ENCODE data around the gene NEGR1. TPM values are rescaled to one million over a fixed set of nuclear protein-coding genes. Genes with fewer than 3 reads are reported as not detected.

Gene NEGR1
- total and polyA plus RNA-seq, 9 donors: 4.7 to 15.1 (median 9.1) TPM

GRCh38 chr1:71522721-71523120 lies 759.6 kb downstream of the NEGR1 start:
- H3K4me1 ChIP-seq (ENCODE audit: insufficient read depth): no peaks in the 10 kb centered on the region
- no peak overlapping the region for H3K4me3 ChIP-seq
- no peak overlapping the region for H3K27ac ChIP-seq
- H3K9me3 ChIP-seq: no peaks in the 10 kb centered on the region
- H3K27me3 ChIP-seq: no peaks in the 10 kb centered on the region
- TF ChIP-seq EP300 (IDR thresholded peaks at IDR 0.05) (no peak), CTCF (IDR thresholded peaks at IDR 0.05) (no peak), POLR2A (IDR thresholded peaks at IDR 0.05) (no peak)
- intact Hi-C loops (cut with DNase I): loop anchor here in 1 of 4 donors (10.0 kb wide), 1 partner anchor 428 kb away; no protein-coding TSS in a partner anchor
- no peaks in the 10 kb centered on the region for H3K36me3 ChIP-seq
- DNase-seq: no peak
- WGBS, 3 donors: 78 to 83% (median 78%) methylated on average over 3 of the region's 3 CpGs

- H3K36me3 ChIP-seq: no peaks in the 10 kb centered on the region
- 86 to 95% (median 91%) methylated on average over 1 of the region's 1 CpG for WGBS, 3 donors
- H3K27ac ChIP-seq: no peak overlapping the region
- TF ChIP-seq CTCF (IDR thresholded peaks at IDR 0.05): peak in 1 of 3 donors; percentile 55
- TF ChIP-seq EP300 (IDR thresholded peaks at IDR 0.05): no peak
- peak; percentile 19 to 53 (median 49) for DNase-seq
- no peaks in the 10 kb centered on the region for H3K9me3 ChIP-seq
- H3K27me3 ChIP-seq: no peaks in the 10 kb centered on the region
- intact Hi-C loops (cut with DNase I): loop anchor here in 1 of 4 donors (10.0 kb wide), 1 partner anchor 427 kb away; no protein-coding TSS in a partner anchor
- H3K4me1 ChIP-seq (ENCODE audit: insufficient read depth): no peaks in the 10 kb centered on the region
- no peak overlapping the region for H3K4me3 ChIP-seq
Observed at GRCh38 chr1:71521655-71522264, 760.6 kb downstream of the NEGR1 start.

- Histone ChIP-seq H3K4me3 (no peak overlapping the region), H3K27me3 (no peaks in the 10 kb centered on the region), H3K4me1 (ENCODE audit: insufficient read depth) (no peaks in the 10 kb centered on the region), H3K9me3 (no peaks in the 10 kb centered on the region), H3K36me3 (no peaks in the 10 kb centered on the region), H3K27ac (no peak overlapping the region)
- intact Hi-C loops (cut with DNase I): no loop called here
- TF ChIP-seq POLR2A (IDR thresholded peaks at IDR 0.05): no peak
- no peak for TF ChIP-seq CTCF (IDR thresholded peaks at IDR 0.05)
- no peak for TF ChIP-seq EP300 (IDR thresholded peaks at IDR 0.05)
- DNase-seq: no peak
Observed at GRCh38 chr1:71511505-71511904, 770.8 kb downstream of the NEGR1 start.

- TF ChIP-seq CTCF (IDR thresholded peaks at IDR 0.05) (no peak), POLR2A (IDR thresholded peaks at IDR 0.05) (no peak), EP300 (IDR thresholded peaks at IDR 0.05) (no peak)
- Histone ChIP-seq H3K4me3 (no peak overlapping the region), H3K27me3 (no peaks in the 10 kb centered on the region), H3K36me3 (no peaks in the 10 kb centered on the region), H3K9me3 (no peaks in the 10 kb centered on the region), H3K27ac (no peak overlapping the region), H3K4me1 (ENCODE audit: insufficient read depth) (no peaks in the 10 kb centered on the region)
- intact Hi-C loops (cut with DNase I): no loop called here
- 92 to 96% (median 95%) methylated on average over 1 of the region's 1 CpG for WGBS, 3 donors
- no peak for DNase-seq
Observed at GRCh38 chr1:71510725-71511124, 771.6 kb downstream of the NEGR1 start.

Data from ovary (tissue), 9 donors.